Superior temporal gyrus (tissue), 1 donor: ENCODE measurements around the gene LYPLAL1.
"Not testable (repeated sequence)": the region's sequence is repeated elsewhere in the genome, so short reads cannot be mapped to it uniquely, and the experiment has no call there.

Experiments used
- DNase-seq: peaks from one replicate; pipeline ENCODE4 v3.0.0-alpha.2; 2016; ENCODE audit errors: extremely low spot score

The LYPLAL1 gene

DNA sequence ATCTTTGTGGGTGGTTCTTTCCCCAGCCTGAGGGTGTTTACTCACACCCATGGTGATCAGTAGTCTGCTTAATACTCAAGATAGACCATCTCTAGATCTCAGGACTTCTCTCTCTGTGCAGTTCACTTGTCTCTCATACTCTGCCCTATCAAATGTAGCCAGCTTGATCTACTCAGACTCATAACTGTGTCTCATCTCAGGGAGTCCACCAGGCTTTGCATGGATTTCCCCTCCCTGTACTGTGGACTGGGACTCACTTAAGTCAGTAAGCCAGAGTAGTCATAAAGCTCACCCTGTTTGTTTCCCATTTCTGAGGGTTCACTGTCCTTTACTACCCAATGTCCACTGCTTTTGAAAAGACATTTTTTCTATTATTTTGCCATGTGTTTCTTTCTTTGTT, 41.8 kb downstream of the LYPLAL1 start:
- DNase-seq = no peak

GRCh38 chr1:219220945-219221344, 47.3 kb downstream of the LYPLAL1 start:
- no peak for DNase-seq

DNA sequence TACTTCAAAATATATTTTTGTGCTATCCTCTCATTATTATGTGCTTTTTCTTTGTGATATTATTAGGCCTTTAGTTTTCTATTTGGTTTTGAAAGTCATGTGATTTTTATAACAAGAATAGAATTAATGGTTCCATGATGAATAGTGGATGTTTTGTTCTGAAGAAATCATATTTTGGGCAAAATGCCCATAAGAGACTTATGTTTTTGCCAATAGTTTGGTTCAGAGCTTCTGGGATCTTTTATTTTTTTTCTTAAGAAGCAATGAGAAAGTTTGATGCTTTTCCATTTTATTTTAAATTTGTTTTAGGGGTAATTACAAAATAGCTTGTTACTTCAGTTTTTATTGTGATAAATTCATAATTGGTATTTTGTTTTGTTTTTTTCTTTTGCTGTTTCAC, 49.8 kb downstream of the LYPLAL1 start:
- no peak for DNase-seq

DNA sequence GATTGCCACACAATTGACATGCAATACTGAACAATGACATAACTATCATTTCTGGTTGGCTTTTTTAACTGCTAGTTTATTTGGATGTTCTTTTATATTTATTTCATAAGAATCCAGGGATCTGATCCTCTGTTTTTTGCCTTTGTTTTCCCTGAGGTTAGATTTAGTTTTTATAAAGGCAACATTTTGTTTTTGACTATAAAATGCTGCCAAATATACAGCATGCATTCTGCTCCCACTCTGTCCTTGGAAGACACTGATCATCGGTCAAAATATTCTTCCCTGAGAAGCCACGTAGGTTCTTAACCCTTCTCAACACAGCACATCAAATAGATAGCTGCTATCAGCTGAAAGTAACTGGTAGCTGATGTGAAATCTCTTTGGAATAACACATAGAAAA, 52.5 kb downstream of the LYPLAL1 start:
- no peak for DNase-seq

- DNase-seq = no peak
Observed at GRCh38 chr1:219227360-219228057, 53.8 kb downstream of the LYPLAL1 start.

DNA sequence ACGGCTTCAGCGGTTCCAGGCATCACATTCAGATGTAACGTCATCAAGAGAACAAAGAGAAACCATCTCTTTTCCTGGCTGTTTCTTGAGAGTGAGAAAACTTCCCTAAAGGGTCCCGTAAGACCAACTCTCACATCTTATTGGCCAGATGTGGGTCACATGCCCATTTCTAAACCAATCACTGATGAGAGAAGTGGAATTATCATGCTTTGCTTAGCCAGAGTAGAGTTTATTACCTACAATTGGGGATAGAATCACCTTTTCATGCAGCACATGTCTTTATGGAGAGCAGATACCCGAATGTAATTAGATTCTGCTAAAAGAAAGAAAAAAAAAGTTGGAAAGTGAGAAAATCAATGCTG, 54.4 kb downstream of the LYPLAL1 start:
- DNase-seq = no peak

GRCh38 chr1:219232890-219233289, 59.2 kb downstream of the LYPLAL1 start:
- no peak for DNase-seq

- no peak for DNase-seq
Observed at GRCh38 chr1:219235903-219236481, 62.3 kb downstream of the LYPLAL1 start.

DNA sequence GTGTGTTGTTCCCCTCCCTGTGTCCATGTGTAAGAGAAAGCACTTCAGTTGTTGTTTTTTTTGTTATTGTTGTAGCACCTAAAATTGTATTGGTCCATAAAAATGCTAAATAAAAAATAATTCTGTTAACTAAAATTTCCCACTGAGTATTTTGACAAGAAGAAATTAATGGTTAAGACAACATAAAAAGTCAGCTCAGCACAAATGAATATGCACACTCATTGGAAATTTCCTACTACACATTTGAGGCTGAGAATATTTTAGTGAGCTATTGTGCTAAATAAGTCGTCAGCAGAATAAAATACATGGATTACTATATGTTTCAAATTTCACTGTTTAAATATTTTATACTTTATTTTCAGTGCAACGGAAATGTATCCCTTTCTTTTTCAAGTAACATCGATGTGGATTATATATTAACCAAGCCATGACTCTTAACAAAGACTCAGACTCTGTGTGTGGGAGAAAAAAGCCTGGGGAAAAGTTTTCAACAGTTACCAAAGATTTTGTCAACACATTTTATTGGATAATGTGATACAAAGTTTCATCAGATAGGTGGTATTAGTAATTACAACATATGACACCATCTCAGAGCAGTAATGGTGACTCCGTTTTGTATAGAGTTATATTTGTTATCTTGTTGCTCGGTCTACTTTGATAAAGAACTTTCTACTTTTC, 63.4 kb downstream of the LYPLAL1 start:
- DNase-seq = no peak

DNA sequence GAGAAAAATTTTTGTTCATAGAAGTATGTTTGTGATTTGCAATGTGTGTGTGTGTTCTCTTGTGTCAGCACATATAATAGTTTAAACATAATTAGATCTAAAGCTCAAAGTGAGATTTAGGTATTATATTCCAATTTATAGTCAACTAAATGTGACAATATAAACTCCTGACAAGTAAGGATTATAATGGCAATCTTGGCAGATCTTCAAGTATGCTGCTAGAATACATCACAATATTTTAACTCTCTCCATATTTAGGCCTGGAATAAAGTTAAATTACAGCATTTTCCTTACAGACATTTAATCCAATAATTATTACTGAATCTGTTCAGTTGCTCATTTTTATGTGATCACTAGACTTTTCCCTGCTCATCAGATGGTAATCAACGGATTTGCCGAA, 65.8 kb downstream of the LYPLAL1 start:
- DNase-seq = no peak

- no peak for DNase-seq
Observed at GRCh38 chr1:219244864-219245263, 71.2 kb downstream of the LYPLAL1 start.

DNA sequence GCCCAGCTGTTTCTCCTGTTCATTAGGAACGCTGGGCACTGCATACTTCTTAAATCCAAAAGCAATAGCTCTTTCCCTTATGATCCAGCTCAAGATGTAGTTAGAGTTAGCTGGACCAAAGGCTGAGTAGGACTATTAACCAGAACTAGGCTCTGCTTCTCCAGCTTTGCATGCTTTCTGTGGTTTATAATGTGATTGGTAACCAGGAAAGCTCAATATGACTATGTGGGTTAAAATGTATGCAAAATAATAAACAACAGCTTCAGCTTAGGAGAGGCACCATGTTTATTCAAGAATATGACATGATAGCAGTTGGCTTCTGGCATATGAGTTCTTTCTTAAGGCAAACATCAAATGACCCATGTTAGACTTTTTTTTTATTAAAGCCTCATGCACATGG, 73.8 kb downstream of the LYPLAL1 start:
- no peak for DNase-seq

GRCh38 chr1:219250468-219250867, 76.8 kb downstream of the LYPLAL1 start:
- not testable (repeated sequence) for DNase-seq

DNA sequence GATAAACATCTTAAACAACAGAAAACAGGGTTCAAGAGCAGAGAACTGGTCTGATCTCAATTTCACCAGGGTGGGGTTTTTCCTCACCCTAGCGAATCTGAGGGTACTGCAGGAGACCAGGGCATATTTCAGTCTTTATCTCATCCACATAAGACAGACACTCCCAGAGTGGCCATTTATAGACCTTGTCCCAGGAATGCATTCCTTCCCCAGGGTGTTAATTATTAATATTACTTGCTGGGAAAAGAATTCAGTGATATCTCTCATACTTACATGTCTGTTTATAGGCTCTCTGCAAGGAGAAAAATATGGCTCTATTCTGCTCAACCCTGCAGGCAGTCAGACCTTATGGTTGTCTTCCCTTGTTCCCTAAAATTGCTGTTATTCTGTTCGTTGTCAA, 84.1 kb downstream of the LYPLAL1 start:
- no peak for DNase-seq

GRCh38 chr1:219261454-219261853, 87.8 kb downstream of the LYPLAL1 start:
- DNase-seq = no peak
